ENCODE data around the gene KLHDC3.

The KLHDC3 gene

DNA sequence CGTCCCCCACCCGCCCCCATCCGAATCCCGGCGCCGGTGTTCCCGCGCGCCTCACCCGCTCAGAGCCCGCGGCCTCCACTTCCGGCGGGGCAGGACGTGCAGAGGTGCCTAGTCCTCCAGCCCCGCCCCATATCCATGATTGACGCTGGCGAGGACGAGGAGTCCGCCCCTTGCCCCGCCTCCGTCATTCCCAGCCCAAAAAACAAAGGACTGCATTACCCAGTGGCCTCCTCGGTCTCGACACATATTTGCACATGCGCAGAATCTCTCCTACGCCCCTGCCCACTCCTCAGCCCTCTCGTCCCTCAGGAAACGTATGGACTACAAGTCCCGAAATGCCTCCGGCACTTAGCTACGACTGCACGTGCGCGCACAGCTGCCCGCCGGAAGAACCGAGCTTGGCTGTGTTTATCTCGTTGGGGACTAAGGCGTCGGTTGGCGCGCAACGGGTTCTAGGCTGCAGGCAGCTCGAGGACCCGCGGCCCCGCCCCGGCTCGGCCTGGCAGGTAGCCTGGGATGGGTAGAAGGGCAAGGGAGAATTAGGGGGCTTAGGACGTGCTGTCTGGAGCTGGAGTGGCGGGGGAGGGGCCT is at the start of gene KLHDC3, which contains the start of gene MEA1:
Gene KLHDC3 (plus strand): TSS at position 407 of the 591 bp plus-strand sequence. CDS start 2,944 bp downstream, outside the sequence.
Gene MEA1 (minus strand): TSS at position 104 of the 591 bp plus-strand sequence. CDS start 133 bp downstream, outside the sequence.
- peak; percentile 100 for DNase-seq (ENCODE audit: low spot score)

DNA sequence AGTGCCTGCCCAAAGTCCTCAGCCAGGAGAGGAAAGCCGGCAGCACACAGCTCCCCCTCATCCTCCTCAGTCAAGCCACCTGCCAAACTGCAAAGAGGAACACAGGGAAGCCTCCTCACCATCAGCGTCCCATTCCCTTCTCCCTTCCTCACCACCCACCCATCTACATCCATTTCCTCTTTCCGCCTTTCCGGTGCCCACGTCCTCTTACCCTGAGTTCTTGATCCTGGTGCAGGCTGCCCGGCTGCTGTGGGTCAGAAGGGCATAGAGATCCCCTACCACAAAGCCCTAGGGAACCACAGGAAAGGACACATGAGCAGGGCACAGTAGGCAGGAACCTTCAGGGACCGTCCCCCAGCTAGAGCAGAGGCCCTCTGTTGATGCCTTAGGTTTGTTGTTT is 47.5 kb upstream of the KLHDC3 start:
- no peak for DNase-seq (ENCODE audit: low spot score)

DNA sequence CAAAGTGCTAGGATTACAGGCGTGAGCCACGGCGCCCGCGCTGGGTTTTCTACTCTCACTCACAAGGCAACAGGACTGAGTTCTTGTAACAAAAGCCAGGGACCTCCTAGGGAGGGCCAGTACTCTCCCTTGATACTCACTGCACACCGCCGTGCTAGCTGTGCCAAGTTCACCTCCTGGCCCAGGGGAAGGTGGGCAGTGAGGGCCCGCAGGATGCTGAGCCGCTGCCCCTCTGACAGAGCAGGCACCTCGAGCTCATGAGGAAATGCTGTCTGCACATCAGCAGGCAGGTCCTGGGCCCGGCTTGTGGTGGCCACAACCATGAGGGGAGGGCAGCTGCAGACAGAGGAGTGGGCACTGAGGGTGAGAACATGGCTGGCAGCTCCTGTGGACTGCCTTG is 46.8 kb upstream of the KLHDC3 start:
- DNase-seq (ENCODE audit: low spot score), result no peak

DNA sequence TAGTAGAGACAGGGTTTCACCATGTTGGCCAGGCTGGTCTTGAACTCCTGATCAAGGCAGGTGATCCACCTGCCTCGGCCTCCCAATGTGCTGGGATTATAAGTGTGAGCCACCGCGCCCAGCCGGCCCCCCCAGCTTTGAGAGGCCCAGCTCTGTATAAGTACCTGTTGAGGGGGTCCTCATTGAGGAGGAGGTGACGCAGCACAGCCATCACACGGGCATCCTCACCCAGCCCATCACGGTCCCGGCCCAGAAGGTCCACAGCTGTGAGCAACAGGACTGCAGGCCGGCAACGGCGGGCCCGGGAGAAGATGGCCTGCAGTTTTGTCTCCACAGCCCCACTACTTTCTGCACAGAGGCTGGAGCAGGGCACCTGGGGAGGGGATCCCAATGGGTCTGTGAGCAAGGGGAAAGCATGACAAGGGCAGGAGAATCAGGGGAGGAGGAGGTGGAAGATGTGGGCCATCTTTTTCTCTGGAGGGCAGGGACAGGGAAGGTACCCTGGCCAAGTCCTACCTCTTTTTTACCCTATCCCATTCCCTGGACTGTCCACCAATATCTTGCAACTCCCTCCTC is 45.8 kb upstream of the KLHDC3 start:
- no peak for DNase-seq (ENCODE audit: low spot score)

- no peak for DNase-seq (ENCODE audit: low spot score)
Measured at GRCh38 chr6:42968783-42969182, 45.3 kb upstream of the KLHDC3 start.

- DNase-seq (ENCODE audit: low spot score), result no peak
Measured at GRCh38 chr6:42969431-42969830, 44.6 kb upstream of the KLHDC3 start.

DNA sequence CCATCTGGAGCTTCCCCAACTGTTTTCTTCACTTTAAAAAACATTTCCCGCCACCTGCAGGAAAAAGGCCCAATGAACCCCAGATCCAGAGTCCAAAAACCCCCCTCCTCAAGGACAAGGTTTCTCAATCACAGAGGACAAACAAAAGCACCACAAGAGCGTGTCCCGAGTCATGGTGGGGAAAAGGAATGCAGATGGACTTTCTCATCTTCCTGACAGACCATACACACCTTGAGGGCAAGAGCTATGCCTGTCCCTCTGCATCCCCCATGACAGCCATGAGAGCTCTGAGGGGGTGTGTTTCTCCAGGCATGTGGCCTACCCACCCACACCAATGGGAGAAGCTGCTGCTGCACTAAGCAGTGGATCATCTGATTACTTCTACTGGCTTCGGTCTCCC is 44.1 kb upstream of the KLHDC3 start:
- DNase-seq (ENCODE audit: low spot score), result no peak

- no peak for DNase-seq (ENCODE audit: low spot score)
Measured at GRCh38 chr6:42970871-42971612, 43.0 kb upstream of the KLHDC3 start.

DNA sequence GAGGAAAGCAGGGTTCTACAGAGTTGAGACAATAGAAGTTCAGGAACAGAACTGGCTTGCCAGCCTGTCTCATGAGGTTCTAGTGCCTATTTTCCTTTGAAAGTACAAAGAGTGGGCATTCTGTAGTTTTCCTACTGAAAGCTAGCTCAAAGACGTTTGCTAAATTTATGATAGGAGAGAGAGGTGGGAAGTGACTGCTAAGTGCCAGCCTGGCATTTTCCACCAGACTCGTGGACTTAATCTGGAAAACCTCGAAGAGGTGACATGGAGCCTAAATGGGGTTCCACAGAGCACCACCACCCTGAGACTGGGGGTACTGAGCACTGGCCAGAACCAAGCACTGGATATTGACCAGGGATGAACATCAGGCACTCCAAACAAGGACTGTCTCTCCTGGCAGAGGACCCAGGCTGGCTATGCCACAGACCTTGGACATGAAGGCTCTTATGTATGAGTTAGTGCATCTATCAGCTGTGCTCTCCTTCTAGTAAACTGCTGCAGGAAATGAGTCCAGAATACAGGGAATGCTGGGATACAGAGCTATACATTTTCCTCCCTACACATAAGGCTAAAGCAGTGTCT is 42.2 kb upstream of the KLHDC3 start:
- no peak for DNase-seq (ENCODE audit: low spot score)

GRCh38 chr6:42973926-42974325 is 40.1 kb upstream of the KLHDC3 start:
- DNase-seq (ENCODE audit: low spot score), result no peak

DNA sequence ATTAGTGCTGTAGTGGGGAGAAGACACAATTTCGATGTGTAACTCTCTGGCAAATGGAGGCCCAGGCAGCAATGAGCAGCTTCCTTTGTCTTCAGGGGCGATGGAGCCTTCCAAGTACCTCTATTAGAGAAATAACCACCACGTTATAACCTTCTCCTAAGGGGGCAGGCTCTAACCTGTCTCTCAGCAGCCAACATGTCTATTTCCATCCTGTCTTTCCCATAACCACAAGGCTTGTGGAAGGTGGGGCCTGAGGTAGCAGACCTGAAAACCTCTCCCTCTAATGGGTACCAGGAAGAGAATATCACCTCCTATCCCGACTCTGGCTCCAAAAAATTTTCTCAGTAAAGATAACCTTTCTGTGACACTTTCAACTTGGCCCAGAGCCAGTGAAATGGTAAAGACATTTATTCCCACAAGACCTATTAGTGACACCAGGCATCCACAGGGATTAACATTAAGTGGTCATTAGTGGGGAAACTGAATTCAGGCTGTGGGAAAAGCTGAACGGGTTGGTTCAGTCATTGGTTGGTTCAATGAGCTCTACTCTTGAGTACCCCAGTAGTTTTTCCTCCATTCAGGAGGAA is 39.0 kb upstream of the KLHDC3 start:
- DNase-seq (ENCODE audit: low spot score), result no peak

DNA sequence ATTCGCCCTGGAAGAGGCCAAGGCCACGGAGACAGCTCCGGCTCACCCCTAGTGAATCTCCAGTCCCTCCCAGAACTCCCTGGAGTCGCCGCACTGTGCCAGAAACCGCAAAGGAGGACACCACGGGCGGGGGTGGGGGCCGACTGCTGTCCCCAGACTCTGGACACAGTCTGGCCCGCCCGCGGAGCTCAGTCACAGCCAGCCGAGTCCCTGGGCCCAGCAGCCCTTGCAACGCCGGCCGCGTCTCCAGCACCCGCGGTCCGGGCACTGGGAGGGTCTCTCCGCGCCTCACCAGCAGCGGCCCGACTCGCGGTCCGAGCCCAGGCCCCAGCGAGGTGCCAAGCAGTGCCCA is 35.6 kb upstream of the KLHDC3 start:
- no peak for DNase-seq (ENCODE audit: low spot score)

DNA sequence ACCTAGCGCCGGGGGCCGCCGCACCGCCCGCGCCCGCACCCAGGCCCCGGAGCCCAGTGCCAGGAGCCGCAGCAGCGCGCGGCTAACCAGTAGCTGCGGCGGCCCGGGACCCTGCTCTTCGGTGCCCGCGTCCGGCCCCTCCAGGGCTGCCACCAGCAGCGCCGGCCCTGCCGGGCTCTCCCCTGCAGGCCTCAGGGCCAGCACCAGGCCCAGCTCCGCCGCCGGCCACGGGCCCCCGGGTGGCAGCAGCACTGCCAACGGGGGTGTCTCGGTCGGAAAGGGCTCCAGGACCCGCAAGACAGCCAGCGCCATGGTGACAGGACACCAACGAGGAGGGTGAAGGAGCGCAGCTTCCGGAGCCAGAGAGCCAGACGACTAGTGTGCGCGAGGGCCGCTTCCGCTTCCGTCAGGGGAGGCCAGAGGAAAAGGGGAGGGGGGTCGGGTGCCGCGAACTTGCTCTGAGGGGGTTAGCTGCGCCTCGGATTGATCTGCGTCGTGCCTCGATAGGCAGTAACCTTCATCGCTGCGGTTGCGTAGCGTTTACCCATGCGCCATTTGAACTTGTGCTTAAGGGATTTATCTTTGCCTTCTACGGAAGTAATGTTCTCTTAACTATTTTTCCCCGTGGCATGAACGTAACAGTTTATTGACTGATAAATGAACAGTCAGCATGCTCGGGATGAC is 35.1 kb upstream of the KLHDC3 start, which contains the start of gene PEX6:
Gene PEX6 (minus strand): TSS at position 343 of the 684 bp plus-strand sequence. CDS start 31 bp downstream, at position 312.
- peak; percentile 84 for DNase-seq (ENCODE audit: low spot score)

DNA sequence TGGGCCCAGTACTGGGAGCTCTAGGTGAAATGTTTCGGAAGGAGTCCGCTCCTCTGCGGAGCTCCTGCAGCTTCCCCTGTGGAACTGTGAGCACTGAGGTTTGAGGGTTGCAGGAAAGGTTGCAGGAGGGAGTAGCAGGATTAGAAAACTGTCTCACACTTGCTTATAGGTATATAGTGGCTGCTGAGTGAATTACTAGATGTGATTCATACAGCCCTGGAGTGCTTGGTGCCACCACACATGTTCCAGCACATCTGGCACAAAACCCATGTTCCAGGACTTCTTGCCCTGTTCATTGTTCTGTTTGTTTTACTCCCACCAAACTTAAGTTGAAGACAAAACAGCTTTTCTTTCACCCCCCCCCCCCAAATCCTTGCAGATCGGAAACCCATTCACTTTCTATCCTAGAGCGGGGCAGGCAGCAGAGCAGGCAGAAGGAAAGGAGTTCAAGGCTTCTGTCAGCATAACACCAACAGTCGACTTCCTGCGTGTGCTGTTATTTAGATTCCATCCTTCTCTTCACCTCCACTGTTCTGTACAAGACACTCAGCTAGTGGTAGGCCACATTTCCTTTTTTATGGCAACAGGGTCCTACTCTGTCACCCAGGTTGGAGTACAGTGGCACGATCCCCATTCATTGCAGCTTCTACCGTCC is 34.4 kb upstream of the KLHDC3 start:
- no peak for DNase-seq (ENCODE audit: low spot score)

GRCh38 chr6:42981836-42982235 is 32.2 kb upstream of the KLHDC3 start:
- no peak for DNase-seq (ENCODE audit: low spot score)

- peak; percentile 99 for DNase-seq (ENCODE audit: low spot score)
Measured at GRCh38 chr6:42984001-42984923, 29.8 kb upstream of the KLHDC3 start, which contains the start of gene PPP2R5D. Gene PPP2R5D, plus strand, starts transcription at chr6:42984570. Its CDS starts 108 bp downstream, at chr6:42984678.

- DNase-seq (ENCODE audit: low spot score), result no peak
Measured at GRCh38 chr6:42984924-42985475, 29.0 kb upstream of the KLHDC3 start.

DNA sequence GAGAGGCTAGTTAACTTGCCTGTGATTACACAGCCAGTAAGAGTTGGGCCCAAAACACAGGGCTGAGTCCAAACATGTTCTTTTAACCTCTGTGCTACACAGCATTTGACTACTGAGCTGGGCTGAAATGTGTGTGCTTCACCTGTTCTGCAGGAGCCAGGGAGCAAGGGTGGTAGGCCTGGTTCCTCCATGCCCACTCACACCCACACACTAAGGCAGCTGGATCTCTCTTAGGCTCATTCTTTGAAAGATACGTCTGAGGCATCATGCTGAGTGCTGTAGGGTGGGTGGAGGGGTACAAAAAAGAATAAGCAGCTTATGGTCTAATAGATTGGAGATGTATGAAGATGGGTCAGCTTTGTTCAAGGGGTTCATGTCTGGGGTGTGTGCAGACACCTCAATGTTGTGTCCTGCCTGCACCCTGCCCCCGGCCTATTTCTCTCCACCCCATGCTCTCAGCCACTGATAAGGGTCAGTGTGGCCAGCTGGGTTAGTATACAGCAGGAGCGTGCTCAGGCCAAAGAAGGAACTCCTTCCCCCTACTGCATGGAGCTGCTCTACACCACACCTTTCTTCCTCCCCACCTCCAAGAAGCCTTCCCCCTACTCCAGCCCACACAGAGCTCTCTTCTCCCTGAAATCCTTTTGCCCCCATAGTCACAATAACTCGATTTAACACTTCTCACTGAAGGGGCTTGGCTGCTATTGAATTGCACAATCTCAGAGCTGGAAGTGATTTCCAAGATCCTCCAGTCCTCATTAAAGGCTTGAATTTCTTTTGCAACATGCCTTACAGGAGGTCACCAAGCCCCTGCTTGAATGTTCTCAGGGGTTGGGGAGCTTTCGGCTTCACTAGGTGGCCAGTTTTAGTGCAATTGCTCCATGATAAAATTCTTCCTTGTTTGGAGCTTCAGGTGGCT is 26.3 kb upstream of the KLHDC3 start:
- DNase-seq (ENCODE audit: low spot score), result no peak
